ENCODE measurements around the gene RASL10B. TPM values are rescaled to one million over a fixed set of nuclear protein-coding genes. Genes with fewer than 3 reads are reported as not detected.

Gene RASL10B
- total RNA-seq, 1 experiment from 2014 or later: 17.4 TPM

- no peak for TF ChIP-seq CTCF (IDR thresholded peaks at IDR 0.05)
- no peak for TF ChIP-seq ZNF425 (CRISPR knock-in tag; conservative IDR thresholded peaks at IDR 0.05)
- TF ChIP-seq FOXP1 (CRISPR knock-in tag; IDR thresholded peaks at IDR 0.05; ENCODE audit: borderline replicate concordance): peak; percentile 99
- TF ChIP-seq SMAD3 (CRISPR knock-in tag; IDR thresholded peaks at IDR 0.05; ENCODE audit: borderline replicate concordance): peak; percentile 97
- peak; percentile 96 for TF ChIP-seq TCF7 (CRISPR knock-in tag; IDR thresholded peaks at IDR 0.05; ENCODE audit: low read depth)
- no peak for TF ChIP-seq RORB (CRISPR knock-in tag; IDR thresholded peaks at IDR 0.05)
- no peak for TF ChIP-seq ZNF671 (CRISPR knock-in tag; IDR thresholded peaks at IDR 0.05)
- peak; percentile 98 for TF ChIP-seq ZNF232 (CRISPR knock-in tag; IDR thresholded peaks at IDR 0.05)
- peak; percentile 97 for TF ChIP-seq ESRRA (CRISPR knock-in tag; IDR thresholded peaks at IDR 0.05; ENCODE audit: borderline replicate concordance)
- no peak for TF ChIP-seq ERG (CRISPR knock-in tag; IDR thresholded peaks at IDR 0.05)
These were observed 9.8 kb downstream of the RASL10B start (continued) for GRCh38 chr17:35740997-35741931.

GRCh38 chr17:35742496-35742895, 11.1 kb downstream of the RASL10B start:
- H3K36me3 Mint-ChIP-seq: peaks cover 8% of the 10 kb centered on the region; the same call in 1 of the 2 replicates
- H3K4me1 Mint-ChIP-seq: peaks cover 6% of the 10 kb centered on the region
- no peaks in the 10 kb centered on the region for H3K9me3 Mint-ChIP-seq
- H3K27me3 Mint-ChIP-seq (ENCODE audit: low read depth): peaks cover 51% of the 10 kb centered on the region
- ChIA-PET POLR2A (no interaction called here), CTCF (interaction anchor here (1.9 to 3.9 kb wide), 3 partner anchors 11 to 129 kb away, joined by 16 to 17 read pairs (median 16); partner anchors contain the start of gene RASL10B)
- peak overlapping the region; percentile 70; the same call in 1 of the 2 replicates for H3K4me3 Mint-ChIP-seq
- ATAC-seq (no peak), DNase-seq (ENCODE audit: low spot score) (no peak)
- no peak overlapping the region for H3K27ac Mint-ChIP-seq
- no peak for TF ChIP-seq NR2C2 (CRISPR knock-in tag; IDR thresholded peaks at IDR 0.05)
- no peak for TF ChIP-seq ETV6 (CRISPR knock-in tag; IDR thresholded peaks at IDR 0.05)
- TF ChIP-seq ZNF532 (CRISPR knock-in tag; IDR thresholded peaks at IDR 0.05; ENCODE audit: borderline replicate concordance): no peak
- no peak for TF ChIP-seq PRDM15 (CRISPR knock-in tag; IDR thresholded peaks at IDR 0.05)
- TF ChIP-seq ZNF416 (CRISPR knock-in tag; IDR thresholded peaks at IDR 0.05): no peak
- TF ChIP-seq ATF1 (CRISPR knock-in tag; IDR thresholded peaks at IDR 0.05): no peak
- TF ChIP-seq ZNF671 (CRISPR knock-in tag; IDR thresholded peaks at IDR 0.05): no peak
- no peak for TF ChIP-seq FOXK1 (CRISPR knock-in tag; IDR thresholded peaks at IDR 0.05)
- no peak for TF ChIP-seq CREM (CRISPR knock-in tag; IDR thresholded peaks at IDR 0.05)
- no peak for TF ChIP-seq HMGXB4 (CRISPR knock-in tag; IDR thresholded peaks at IDR 0.05)
- no peak for TF ChIP-seq SMAD4 (CRISPR knock-in tag; IDR thresholded peaks at IDR 0.05)
